ENCODE results near the gene ZG16.

Gene ZG16

GRCh38 chr16:29811170-29811895, 33.3 kb downstream of the ZG16 start:
- no peak for TF ChIP-seq CTCF (IDR thresholded peaks at IDR 0.05; ENCODE audit: insufficient read depth, low read depth, low read length, missing control alignments)
- DNase-seq (ENCODE audit: low read depth): peak; percentile 96
- peak overlapping the region; percentile 45 for H3K4me3 ChIP-seq (ENCODE audit: low read length)

GRCh38 chr16:29811896-29812665, 34.0 kb downstream of the ZG16 start, which contains the start of gene PRRT2:
TSS of gene PRRT2 (plus strand) at chr16:29812193. CDS start at chr16:29813055, 862 bp downstream.
- no peak for DNase-seq (ENCODE audit: low read depth)
- peak within 1 kb of the TSS; percentile 45 for H3K4me3 ChIP-seq (ENCODE audit: low read length)
- TF ChIP-seq CTCF (IDR thresholded peaks at IDR 0.05; ENCODE audit: insufficient read depth, low read depth, low read length, missing control alignments): no peak

GRCh38 chr16:29812754-29813643, 34.9 kb downstream of the ZG16 start:
- no peak overlapping the region for H3K4me3 ChIP-seq (ENCODE audit: low read length)
- no peak for DNase-seq (ENCODE audit: low read depth)
- no peak for TF ChIP-seq CTCF (IDR thresholded peaks at IDR 0.05; ENCODE audit: insufficient read depth, low read depth, low read length, missing control alignments)

GRCh38 chr16:29813644-29814562, 35.8 kb downstream of the ZG16 start:
- no peak for DNase-seq (ENCODE audit: low read depth)
- H3K4me3 ChIP-seq (ENCODE audit: low read length): no peak overlapping the region
- no peak for TF ChIP-seq CTCF (IDR thresholded peaks at IDR 0.05; ENCODE audit: insufficient read depth, low read depth, low read length, missing control alignments)

- no peak overlapping the region for H3K4me3 ChIP-seq (ENCODE audit: low read length)
- TF ChIP-seq CTCF (IDR thresholded peaks at IDR 0.05; ENCODE audit: insufficient read depth, low read depth, low read length, missing control alignments): no peak
- DNase-seq (ENCODE audit: low read depth): no peak
Observed at GRCh38 chr16:29814592-29814991, 36.5 kb downstream of the ZG16 start.
